ENCODE results near the gene AP3D1.

GRCh38 chr19:2060884-2061494, 90.4 kb downstream of the AP3D1 start:
- TF ChIP-seq POLR2A (IDR thresholded peaks at IDR 0.05) (peak; percentile 64), CTCF (IDR thresholded peaks at IDR 0.05) (no peak)
